HG03354 (cell line): ENCODE data around the gene MPP2.
"Not testable (repeated sequence)": the region's sequence is repeated elsewhere in the genome, so short reads cannot be mapped to it uniquely, and the experiment has no call there.

ENCODE experiments used
- ATAC-seq: cut with Tn5 transposase; IDR thresholded peaks from one replicate; pipeline ENCODE4 v1.9.1; 2021; ENCODE audit warnings: mild to moderate bottlenecking; ENCODE audit not compliant: unreplicated experiment, poor library complexity, severe bottlenecking

MPP2 gene

DNA sequence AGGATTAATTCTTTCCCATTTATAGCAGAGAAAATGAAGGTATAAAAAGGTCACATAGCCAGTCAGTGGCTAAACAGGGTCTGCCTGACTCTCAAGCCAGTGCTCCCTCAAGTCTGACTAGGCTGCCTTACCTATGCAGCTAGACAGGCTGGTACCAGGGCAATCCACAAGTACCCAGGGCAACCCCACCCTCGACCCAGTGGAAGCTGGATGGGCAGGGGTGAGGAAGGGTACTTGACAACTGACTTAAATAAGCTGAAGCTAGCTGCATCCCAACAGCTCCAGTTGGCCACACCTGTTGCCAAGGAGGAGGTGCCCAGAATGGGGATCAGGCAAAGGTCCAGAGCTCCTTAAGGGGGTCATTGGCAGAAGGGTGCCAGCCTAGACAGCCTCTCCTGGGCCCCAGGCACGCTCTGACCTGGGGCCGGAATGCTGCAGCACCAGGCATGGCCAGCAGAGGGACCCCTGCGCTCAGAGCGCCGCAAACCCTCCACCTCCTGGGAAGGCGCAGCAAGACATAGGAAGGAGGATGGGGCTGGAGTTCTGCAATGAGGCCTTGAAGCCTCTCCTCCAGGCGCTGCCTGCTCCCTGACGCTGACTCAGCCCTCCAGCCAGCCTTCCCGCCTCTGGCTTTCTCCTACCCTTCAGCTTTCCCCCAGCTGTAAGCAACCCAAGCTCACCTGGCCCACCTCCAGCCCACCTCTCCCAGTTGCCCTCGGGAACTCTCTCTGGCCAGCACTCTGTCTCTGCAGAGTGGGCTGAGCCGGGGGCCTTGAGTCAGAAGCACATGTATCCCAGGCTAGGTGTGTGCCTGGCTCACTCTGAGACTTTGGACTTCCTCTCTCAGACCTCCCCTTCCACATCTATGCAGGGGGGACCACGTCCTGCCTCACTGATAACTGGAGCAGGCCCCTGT, 28.8 kb downstream of the MPP2 start:
- ATAC-seq: peak; percentile 64

DNA sequence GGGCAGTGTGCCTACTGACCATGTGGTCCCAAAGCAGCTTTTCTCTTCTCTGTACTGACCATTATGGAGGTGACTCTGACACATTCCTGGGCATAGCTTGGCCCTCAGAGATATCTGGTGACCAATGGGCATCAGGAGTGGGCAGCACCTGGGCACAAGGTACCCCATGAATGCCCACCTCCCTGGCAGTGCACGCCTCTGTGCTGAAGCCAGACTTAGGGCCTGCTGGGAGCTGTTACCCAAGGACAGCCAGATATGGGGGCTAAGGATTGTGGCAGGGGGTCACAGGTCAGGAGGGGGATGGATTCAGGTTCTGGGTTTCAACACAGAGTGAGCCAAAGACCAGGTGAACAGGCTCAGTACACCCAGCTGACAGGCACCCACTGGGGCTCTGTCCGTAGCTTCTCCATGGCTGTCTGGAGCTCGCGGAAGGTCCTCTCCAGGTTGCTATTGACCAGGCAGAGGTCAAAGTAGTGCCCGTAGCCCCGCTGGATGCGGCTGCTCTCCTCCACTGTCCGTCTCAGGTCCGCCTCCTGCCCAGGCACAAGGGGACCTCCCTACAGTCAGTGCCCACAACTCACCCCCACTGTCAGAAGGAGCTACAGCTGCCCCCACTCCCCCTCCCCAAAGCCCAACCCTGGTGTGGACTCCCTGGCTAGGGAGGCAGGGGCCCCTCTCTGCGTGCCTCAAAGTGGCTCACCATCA, 29.7 kb downstream of the MPP2 start:
- ATAC-seq: no peak

- ATAC-seq: no peak
Measured at GRCh38 chr17:43877031-43877430, 30.3 kb downstream of the MPP2 start.

GRCh38 chr17:43875476-43876147, 31.7 kb downstream of the MPP2 start:
- ATAC-seq: no peak

DNA sequence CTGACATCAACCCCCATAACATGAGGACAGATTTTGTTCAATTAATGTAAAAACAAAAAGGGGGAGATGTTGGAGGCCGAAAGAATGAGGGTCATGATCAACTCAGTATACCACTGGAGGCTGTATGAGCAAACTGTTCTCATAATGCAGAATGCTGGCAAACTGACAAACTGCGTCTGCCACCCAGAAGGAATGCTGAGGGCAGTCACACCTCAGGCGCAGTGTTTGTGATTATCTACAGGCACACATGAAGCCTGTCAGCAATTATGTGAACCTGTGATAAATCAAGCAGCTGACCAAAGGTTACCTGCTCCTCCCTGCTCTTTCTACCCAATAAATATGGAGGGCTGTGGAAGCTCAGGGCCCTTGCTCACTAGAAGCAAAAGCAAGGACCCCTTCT, 33.0 kb downstream of the MPP2 start:
- no peak for ATAC-seq

DNA sequence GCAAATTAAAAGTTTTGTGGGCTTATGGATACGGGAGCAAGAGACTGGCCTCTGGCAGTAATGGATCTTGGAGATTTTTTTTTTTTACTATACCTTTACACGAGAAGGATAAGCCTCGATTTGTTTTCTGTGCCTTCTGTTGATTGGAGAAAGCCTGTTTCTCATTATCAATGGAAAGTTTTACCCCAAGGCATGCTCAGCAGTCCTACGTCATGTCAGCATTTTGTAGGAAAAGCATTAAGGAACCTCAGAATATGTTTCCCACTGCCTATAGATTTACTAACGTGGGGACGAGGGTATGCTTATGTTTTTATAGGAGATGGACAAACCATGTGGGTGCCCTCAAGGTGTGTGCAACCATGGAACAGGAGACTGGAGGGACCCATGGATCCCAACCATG, 33.5 kb downstream of the MPP2 start:
- no peak for ATAC-seq

- ATAC-seq: no peak
Measured at GRCh38 chr17:43873091-43873490, 34.2 kb downstream of the MPP2 start.

GRCh38 chr17:43871946-43872690, 35.2 kb downstream of the MPP2 start:
- ATAC-seq: no peak

- ATAC-seq: not testable (repeated sequence)
Measured at GRCh38 chr17:43869031-43869430, 38.3 kb downstream of the MPP2 start.

DNA sequence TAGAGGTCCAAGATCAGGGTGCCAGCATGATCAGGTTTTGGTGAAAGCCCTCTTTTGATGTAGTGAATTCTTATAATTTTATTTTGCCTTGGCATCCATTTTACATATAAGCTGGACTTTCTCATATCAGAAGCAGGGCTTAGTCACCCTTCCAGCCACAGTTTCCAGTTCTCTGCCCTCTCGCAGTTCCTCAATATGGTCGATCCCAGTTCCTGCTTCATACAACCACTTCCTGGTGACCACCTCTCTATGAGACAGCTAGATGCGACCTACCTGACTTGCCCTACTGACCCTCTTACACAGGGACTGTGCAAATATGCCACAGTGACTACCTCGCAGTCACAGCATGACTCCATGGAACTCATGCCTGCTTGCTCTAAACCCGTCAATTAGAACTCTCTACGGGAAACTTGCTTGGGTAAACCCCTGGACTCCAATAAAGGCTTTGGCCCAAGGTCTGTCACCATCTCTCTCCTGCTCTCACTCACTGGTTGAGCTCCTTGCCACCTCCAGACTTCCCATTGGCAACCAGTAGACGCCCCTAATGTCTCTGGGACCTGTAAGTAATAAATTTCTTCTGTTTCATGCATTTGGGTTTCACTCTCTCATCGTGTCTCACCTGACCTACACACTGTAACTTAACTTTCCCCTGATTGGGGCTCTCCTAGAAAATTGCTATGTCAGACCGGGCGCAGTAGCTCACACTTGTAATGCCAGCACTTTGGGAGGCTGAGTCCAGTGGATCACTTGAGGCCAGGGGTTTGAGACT, 38.9 kb downstream of the MPP2 start:
- no peak for ATAC-seq

DNA sequence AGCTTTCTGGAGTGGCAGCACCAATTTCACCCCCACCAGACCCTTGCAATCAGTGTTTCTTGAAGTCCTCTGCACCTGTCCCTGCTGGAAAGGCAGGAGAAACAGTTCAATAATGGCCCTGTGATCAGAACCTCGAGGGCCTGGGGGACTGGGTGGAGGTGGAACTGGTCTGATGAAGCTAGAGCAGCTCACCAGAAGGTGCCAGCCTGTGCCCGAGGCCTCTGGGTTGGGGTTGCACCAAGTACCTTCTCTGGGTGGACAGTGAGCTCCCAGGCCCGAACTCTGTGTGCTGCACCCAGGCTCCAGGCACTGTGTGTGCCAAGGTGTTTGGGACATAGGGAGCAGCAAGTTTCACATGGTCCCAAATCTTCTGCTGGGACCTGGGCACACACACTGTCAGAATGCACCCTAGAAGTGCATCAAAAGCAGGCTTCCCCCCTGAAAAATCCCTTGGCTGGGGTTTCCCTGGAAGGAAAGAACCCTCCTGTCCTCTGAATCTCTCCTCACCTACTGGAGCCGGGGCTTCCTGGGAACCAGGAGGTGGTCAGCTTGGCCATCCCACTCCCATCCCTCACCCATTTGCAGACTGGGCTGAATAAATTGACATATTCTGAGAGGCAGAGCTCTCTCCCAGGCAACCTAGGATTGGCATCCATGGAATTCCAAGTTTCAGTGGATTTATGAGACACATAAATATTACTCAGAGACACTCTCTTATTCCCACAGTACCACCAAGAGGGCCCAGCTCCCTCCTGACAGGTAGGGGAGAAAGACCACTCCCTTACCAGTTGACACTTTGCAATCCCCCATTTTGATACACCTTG, 43.0 kb downstream of the MPP2 start:
- ATAC-seq: no peak

GRCh38 chr17:43861960-43862359, 45.4 kb downstream of the MPP2 start:
- no peak for ATAC-seq

- no peak for ATAC-seq
Measured at GRCh38 chr17:43860927-43861622, 46.3 kb downstream of the MPP2 start.

DNA sequence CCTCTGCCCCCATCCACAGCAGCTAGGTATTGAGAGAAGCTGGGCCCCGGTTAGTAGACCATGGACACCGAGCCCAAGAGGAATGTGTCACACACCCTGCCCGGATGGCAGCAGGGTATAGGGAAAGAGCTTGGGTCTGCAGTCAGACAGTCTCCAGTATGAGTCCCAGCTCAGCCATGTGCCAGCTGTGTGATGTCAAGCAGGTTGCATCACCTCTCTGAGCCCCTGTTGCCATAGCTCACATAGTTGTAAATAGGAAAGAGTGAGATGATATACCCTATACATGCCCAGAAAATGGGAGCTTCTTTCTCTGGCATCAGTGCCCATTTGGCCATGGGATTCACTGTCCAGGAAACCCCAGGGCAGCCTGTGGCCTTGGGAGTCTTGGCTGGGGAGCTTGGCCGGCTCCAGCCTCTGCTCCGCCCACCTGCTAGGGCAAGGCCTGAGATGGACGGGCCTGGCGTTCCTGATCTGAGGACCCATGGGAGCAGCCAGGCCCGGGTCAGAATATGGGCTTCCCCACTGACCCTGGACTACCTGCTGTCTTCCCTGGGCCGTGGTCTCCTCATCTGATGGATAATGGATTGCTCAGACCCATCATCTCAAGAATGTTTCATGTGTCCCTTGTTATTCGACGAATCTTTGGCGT, 47.1 kb downstream of the MPP2 start:
- no peak for ATAC-seq

DNA sequence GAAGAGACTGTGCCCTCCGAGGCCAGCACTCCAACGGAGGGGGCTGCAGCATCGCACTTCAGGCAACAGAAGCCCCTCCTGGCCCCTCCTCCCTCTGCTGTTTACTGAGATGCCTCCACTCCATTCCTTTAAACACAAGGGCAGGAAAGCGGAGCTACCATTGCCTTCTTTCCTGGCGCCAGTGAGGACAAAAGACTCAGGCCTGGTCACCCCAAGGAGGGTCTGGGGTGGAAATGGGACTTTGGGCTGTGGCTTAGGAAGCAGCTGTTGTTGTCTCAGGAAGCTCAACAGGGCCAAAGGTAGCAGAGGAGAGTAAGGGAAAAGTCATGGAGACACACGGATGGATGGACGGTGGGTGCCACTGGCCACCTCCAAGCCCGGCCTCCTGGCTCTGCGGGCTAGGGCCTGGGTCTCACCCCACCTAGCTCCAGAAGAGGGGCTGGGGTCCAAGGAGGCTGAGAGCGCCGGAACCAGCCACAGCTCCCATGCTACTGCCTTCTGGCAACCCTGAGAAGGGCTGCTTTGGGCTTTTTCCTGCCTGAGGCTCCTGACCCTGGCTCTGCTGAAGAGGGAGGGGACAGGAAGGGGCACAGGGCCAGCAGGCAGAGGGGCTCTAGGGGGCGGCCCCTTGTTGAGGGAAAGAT, 49.3 kb downstream of the MPP2 start:
- no peak for ATAC-seq

GRCh38 chr17:43857141-43857540, 50.2 kb downstream of the MPP2 start:
- no peak for ATAC-seq

GRCh38 chr17:43856141-43856540, 51.2 kb downstream of the MPP2 start:
- ATAC-seq: no peak
